NCI-H748 treated with DMSO at 0.1 percent for 48 hours (cell line): Measurements from ENCODE around the gene CCND3.
A peak's percentile ranks its signal among the peaks of the same experiment; 100 is the strongest.

Experiments used
- DNase-seq: peaks from one replicate; lab custom pipeline; 2025; lab: John Stamatoyannopoulos, UW

CCND3 gene

GRCh38 chr6:41941280-41942066 is at the start of gene CCND3:
Gene CCND3 (minus strand): TSS chr6:41941808. CDS start chr6:41941649, 159 bp downstream.
- DNase-seq = peak; percentile 88

- DNase-seq = no peak
These were observed 44.7 kb upstream of the CCND3 start for GRCh38 chr6:41986339-41986738.

- DNase-seq = no peak
These were observed 43.0 kb upstream of the CCND3 start for GRCh38 chr6:41984623-41985022.

- DNase-seq = no peak
These were observed 35.3 kb upstream of the CCND3 start for GRCh38 chr6:41976794-41977484.

- DNase-seq = no peak
These were observed 33.7 kb upstream of the CCND3 start for GRCh38 chr6:41975276-41975675.

- DNase-seq = no peak
These were observed 32.7 kb upstream of the CCND3 start for GRCh38 chr6:41974281-41974825.

- DNase-seq = no peak
These were observed 31.2 kb upstream of the CCND3 start for GRCh38 chr6:41972826-41973225.

GRCh38 chr6:41970436-41970846 is 28.8 kb upstream of the CCND3 start:
- DNase-seq = no peak

GRCh38 chr6:41967312-41968287 is 26.0 kb upstream of the CCND3 start:
- no peak for DNase-seq

- DNase-seq = no peak
These were observed 25.3 kb upstream of the CCND3 start for GRCh38 chr6:41966961-41967311.

- no peak for DNase-seq
These were observed 24.8 kb upstream of the CCND3 start for GRCh38 chr6:41966214-41966920.

GRCh38 chr6:41965429-41966213 is 24.0 kb upstream of the CCND3 start:
- no peak for DNase-seq

- no peak for DNase-seq
These were observed 22.7 kb upstream of the CCND3 start for GRCh38 chr6:41964201-41964887.

- DNase-seq = no peak
These were observed 21.8 kb upstream of the CCND3 start for GRCh38 chr6:41963371-41963770.

GRCh38 chr6:41960028-41960427 is 18.4 kb upstream of the CCND3 start:
- DNase-seq = no peak

- DNase-seq = no peak
These were observed 16.6 kb upstream of the CCND3 start for GRCh38 chr6:41958022-41958856.

GRCh38 chr6:41957117-41957516 is 15.5 kb upstream of the CCND3 start:
- DNase-seq = no peak

- DNase-seq = no peak
These were observed 13.8 kb upstream of the CCND3 start for GRCh38 chr6:41955412-41955811.

GRCh38 chr6:41954668-41955067 is 13.1 kb upstream of the CCND3 start:
- no peak for DNase-seq
